Measurements from ENCODE around the gene REXO4. TPM values are rescaled to one million over a fixed set of nuclear protein-coding genes. Genes with fewer than 3 reads are reported as not detected.

Gene REXO4
- 13.5 and 16.2 TPM in 2 replicates for total RNA-seq (2012; rRNA removed)

- H3K36me3 ChIP-seq (ENCODE audit: insufficient read depth, low read length), result peaks cover 14% of the 10 kb centered on the region
- no peaks in the 10 kb centered on the region for H3K9me3 ChIP-seq (replicated peaks; ENCODE audit: low read length)
- H3K4me3 ChIP-seq (ENCODE audit: low read length), result peak within 1 kb of the TSS; percentile 98
- no peaks in the 10 kb centered on the region for H3K27me3 ChIP-seq (ENCODE audit: control insufficient read depth, insufficient read depth, low read length)
- H3K4me2 ChIP-seq (ENCODE audit: low read length), result peak within 1 kb of the TSS; percentile 90
- H3K9ac ChIP-seq (ENCODE audit: low read depth, low read length), result peak within 1 kb of the TSS; percentile 89
- H3K4me1 ChIP-seq (ENCODE audit: control insufficient read depth, insufficient read depth, low read length), result peaks cover 16% of the 10 kb centered on the region
These were observed at the start of gene REXO4 for GRCh38 chr9:133417541-133418461. Gene REXO4 (minus strand): TSS chr9:133418010. CDS start chr9:133417844, 166 bp downstream.

GRCh38 chr9:133467101-133467500 is 49.3 kb upstream of the REXO4 start:
- H3K27me3 ChIP-seq (ENCODE audit: control insufficient read depth, insufficient read depth, low read length), result no peaks in the 10 kb centered on the region
- H3K4me1 ChIP-seq (ENCODE audit: control insufficient read depth, insufficient read depth, low read length), result no peaks in the 10 kb centered on the region
- no peak overlapping the region for H3K9ac ChIP-seq (ENCODE audit: low read depth, low read length)
- H3K36me3 ChIP-seq (ENCODE audit: insufficient read depth, low read length), result peaks cover 6% of the 10 kb centered on the region
- no peak overlapping the region for H3K4me3 ChIP-seq (ENCODE audit: low read length)
- no peaks in the 10 kb centered on the region for H3K9me3 ChIP-seq (replicated peaks; ENCODE audit: low read length)
- H3K4me2 ChIP-seq (ENCODE audit: low read length), result no peak overlapping the region

GRCh38 chr9:133465984-133466383 is 48.2 kb upstream of the REXO4 start:
- H3K9ac ChIP-seq (ENCODE audit: low read depth, low read length), result no peak overlapping the region
- no peaks in the 10 kb centered on the region for H3K4me1 ChIP-seq (ENCODE audit: control insufficient read depth, insufficient read depth, low read length)
- H3K4me3 ChIP-seq (ENCODE audit: low read length), result no peak overlapping the region
- H3K9me3 ChIP-seq (replicated peaks; ENCODE audit: low read length), result no peaks in the 10 kb centered on the region
- no peaks in the 10 kb centered on the region for H3K27me3 ChIP-seq (ENCODE audit: control insufficient read depth, insufficient read depth, low read length)
- no peaks in the 10 kb centered on the region for H3K36me3 ChIP-seq (ENCODE audit: insufficient read depth, low read length)
- no peak overlapping the region for H3K4me2 ChIP-seq (ENCODE audit: low read length)

DNA sequence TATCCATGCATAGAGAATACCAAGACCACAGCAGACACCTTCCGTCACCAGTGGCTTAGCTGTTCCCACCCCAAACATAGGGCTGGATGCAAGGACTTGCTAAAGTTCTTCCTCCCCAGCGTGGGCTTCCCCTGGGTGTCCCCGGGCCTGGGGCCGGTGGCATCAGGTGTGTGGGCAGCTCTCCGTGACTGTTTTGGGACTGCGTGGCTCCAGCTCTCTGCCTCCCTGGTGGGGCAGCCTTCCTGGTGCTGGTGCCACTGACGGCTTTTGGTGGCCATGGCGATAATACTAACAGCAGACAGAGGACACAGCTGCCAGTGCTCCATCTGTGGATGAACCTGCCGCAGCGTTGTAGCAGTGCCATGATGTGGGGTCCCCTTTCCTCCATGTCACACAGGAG is 46.8 kb upstream of the REXO4 start:
- Histone ChIP-seq H3K4me3 (ENCODE audit: low read length) (no peak overlapping the region), H3K4me2 (ENCODE audit: low read length) (no peak overlapping the region), H3K27me3 (ENCODE audit: control insufficient read depth, insufficient read depth, low read length) (no peaks in the 10 kb centered on the region), H3K36me3 (ENCODE audit: insufficient read depth, low read length) (no peaks in the 10 kb centered on the region), H3K9ac (ENCODE audit: low read depth, low read length) (no peak overlapping the region), H3K9me3 (replicated peaks; ENCODE audit: low read length) (no peaks in the 10 kb centered on the region), H3K4me1 (ENCODE audit: control insufficient read depth, insufficient read depth, low read length) (peaks cover 5% of the 10 kb centered on the region)

DNA sequence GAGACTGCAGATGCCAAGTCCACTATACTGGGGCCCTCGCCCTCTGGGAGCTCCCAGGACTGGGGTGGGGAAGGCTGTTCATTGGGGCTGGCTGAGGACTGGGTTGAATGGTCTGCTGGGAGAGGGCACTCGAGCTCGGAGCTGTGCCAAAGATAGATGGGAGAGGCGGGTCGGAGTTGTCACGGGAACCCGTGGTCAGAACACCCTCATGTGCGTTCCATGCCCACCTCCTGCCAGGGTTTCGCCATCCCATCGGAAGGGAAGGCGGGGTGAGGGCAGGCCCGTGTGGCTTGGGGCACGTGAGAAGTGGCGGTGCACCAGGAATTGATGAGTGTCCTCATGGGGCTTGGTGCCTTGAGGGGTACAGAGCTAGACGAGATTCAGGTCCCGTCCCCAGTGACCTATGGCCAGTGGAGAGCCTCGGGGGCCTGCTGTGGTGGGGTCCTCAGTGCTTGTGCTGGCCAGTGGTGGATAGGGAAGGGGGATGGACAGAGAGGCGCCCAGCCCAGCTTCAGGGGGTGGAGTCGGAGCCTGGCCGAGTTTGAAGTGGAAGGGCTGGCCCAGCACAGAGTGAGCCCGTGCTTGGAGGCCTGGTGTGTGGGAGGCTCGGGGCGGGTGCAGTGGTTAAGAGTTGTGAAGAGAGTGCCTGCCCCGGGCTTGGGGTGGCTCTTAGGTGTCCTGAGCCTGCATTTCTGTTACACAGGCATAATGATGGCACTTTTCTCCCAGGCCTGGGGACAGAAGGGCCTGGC is 46.2 kb upstream of the REXO4 start:
- Histone ChIP-seq H3K36me3 (ENCODE audit: insufficient read depth, low read length) (no peaks in the 10 kb centered on the region), H3K9ac (ENCODE audit: low read depth, low read length) (no peak overlapping the region), H3K4me2 (ENCODE audit: low read length) (no peak overlapping the region), H3K27me3 (ENCODE audit: control insufficient read depth, insufficient read depth, low read length) (no peaks in the 10 kb centered on the region), H3K4me1 (ENCODE audit: control insufficient read depth, insufficient read depth, low read length) (peaks cover 9% of the 10 kb centered on the region), H3K4me3 (ENCODE audit: low read length) (no peak overlapping the region), H3K9me3 (replicated peaks; ENCODE audit: low read length) (no peaks in the 10 kb centered on the region)

DNA sequence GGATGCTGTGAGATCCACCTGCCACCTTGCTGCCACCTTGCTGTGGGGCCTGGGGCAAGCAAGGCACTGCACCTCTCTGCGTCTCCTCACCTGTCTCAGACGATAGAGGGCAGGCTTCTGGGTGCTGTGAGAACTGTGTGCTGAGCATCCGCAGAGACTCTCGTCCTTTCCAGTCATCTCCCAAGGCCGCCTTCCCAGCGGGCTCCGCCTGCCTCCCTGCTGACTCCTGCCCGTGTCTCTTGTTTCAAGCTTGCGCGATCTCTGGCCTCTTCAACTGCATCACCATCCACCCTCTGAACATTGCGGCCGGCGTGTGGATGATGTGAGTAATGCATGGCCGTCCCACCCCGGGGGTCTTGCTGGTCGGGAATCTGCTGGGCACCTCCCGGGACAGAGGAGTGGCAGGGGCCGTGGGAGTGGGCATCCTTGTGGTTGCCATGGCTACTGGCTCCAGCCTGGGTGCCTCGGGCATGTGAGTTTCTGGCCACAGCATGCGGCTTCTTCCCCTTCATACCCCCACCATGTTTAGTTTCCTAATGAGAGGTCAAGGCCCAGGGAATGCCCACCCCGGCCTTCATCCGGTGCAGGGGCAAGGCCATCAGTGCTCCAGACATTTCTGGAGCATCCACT is 45.5 kb upstream of the REXO4 start:
- Histone ChIP-seq H3K4me1 (ENCODE audit: control insufficient read depth, insufficient read depth, low read length) (peaks cover 10% of the 10 kb centered on the region), H3K4me2 (ENCODE audit: low read length) (no peak overlapping the region), H3K36me3 (ENCODE audit: insufficient read depth, low read length) (no peaks in the 10 kb centered on the region), H3K27me3 (ENCODE audit: control insufficient read depth, insufficient read depth, low read length) (no peaks in the 10 kb centered on the region), H3K4me3 (ENCODE audit: low read length) (no peak overlapping the region), H3K9ac (ENCODE audit: low read depth, low read length) (no peak overlapping the region), H3K9me3 (replicated peaks; ENCODE audit: low read length) (no peaks in the 10 kb centered on the region)

- Histone ChIP-seq H3K27me3 (ENCODE audit: control insufficient read depth, insufficient read depth, low read length) (no peaks in the 10 kb centered on the region), H3K4me3 (ENCODE audit: low read length) (no peak overlapping the region), H3K9ac (ENCODE audit: low read depth, low read length) (no peak overlapping the region), H3K4me2 (ENCODE audit: low read length) (no peak overlapping the region), H3K4me1 (ENCODE audit: control insufficient read depth, insufficient read depth, low read length) (peaks cover 10% of the 10 kb centered on the region), H3K36me3 (ENCODE audit: insufficient read depth, low read length) (no peaks in the 10 kb centered on the region), H3K9me3 (replicated peaks; ENCODE audit: low read length) (no peaks in the 10 kb centered on the region)
These were observed 44.2 kb upstream of the REXO4 start for GRCh38 chr9:133461975-133462374.

GRCh38 chr9:133460405-133461175 is 42.8 kb upstream of the REXO4 start:
- Histone ChIP-seq H3K9ac (ENCODE audit: low read depth, low read length) (peak overlapping the region; percentile 94), H3K27me3 (ENCODE audit: control insufficient read depth, insufficient read depth, low read length) (no peaks in the 10 kb centered on the region)

GRCh38 chr9:133459476-133460404 is 41.9 kb upstream of the REXO4 start, which contains the start of gene CACFD1:
Gene CACFD1 (plus strand): TSS chr9:133459978. CDS start chr9:133460067, 89 bp downstream.
- Histone ChIP-seq H3K27me3 (ENCODE audit: control insufficient read depth, insufficient read depth, low read length) (no peaks in the 10 kb centered on the region), H3K9ac (ENCODE audit: low read depth, low read length) (peak within 1 kb of the TSS; percentile 94), H3K4me3 (ENCODE audit: low read length) (peak within 1 kb of the TSS; percentile 97), H3K36me3 (ENCODE audit: insufficient read depth, low read length) (no peaks in the 10 kb centered on the region), H3K4me1 (ENCODE audit: control insufficient read depth, insufficient read depth, low read length) (peaks cover 10% of the 10 kb centered on the region), H3K4me2 (ENCODE audit: low read length) (peak within 1 kb of the TSS; percentile 96), H3K9me3 (replicated peaks; ENCODE audit: low read length) (no peaks in the 10 kb centered on the region)

More at GRCh38 chr9:133460405-133461175, 42.8 kb upstream of the REXO4 start:
- H3K9me3 ChIP-seq (replicated peaks; ENCODE audit: low read length), result no peaks in the 10 kb centered on the region
- H3K4me2 ChIP-seq (ENCODE audit: low read length), result peak overlapping the region; percentile 96
- H3K4me1 ChIP-seq (ENCODE audit: control insufficient read depth, insufficient read depth, low read length), result peaks cover 10% of the 10 kb centered on the region
- no peaks in the 10 kb centered on the region for H3K36me3 ChIP-seq (ENCODE audit: insufficient read depth, low read length)
- H3K4me3 ChIP-seq (ENCODE audit: low read length), result peak overlapping the region; percentile 97

Data from skeletal muscle satellite cell (primary cell).